Neural progenitor cell (in vitro differentiated cells): ENCODE results near the gene KLC3.

ENCODE experiments used
- EZH2 ChIP-seq: fragments of 200-600 bp; sonication (generic); IDR thresholded peaks from 2 replicates; pipeline ENCODE4 v1.6.1; 2017; ENCODE audit warnings: antibody characterized with exemption, mild to moderate bottlenecking, moderate library complexity
- TF ChIP-seq, protein P1 (sequence below): fragments of 200-600 bp; sonication (generic); IDR thresholded peaks from 2 replicates; pipeline ENCODE4 v1.5.1; 2017; ENCODE audit warnings: antibody characterized with exemption, mild to moderate bottlenecking

GRCh38 chr19:45311621-45312020, 28.9 kb upstream of the KLC3 start:
- TF ChIP-seq EZH2: no peak
- TF ChIP-seq, protein P1, sequence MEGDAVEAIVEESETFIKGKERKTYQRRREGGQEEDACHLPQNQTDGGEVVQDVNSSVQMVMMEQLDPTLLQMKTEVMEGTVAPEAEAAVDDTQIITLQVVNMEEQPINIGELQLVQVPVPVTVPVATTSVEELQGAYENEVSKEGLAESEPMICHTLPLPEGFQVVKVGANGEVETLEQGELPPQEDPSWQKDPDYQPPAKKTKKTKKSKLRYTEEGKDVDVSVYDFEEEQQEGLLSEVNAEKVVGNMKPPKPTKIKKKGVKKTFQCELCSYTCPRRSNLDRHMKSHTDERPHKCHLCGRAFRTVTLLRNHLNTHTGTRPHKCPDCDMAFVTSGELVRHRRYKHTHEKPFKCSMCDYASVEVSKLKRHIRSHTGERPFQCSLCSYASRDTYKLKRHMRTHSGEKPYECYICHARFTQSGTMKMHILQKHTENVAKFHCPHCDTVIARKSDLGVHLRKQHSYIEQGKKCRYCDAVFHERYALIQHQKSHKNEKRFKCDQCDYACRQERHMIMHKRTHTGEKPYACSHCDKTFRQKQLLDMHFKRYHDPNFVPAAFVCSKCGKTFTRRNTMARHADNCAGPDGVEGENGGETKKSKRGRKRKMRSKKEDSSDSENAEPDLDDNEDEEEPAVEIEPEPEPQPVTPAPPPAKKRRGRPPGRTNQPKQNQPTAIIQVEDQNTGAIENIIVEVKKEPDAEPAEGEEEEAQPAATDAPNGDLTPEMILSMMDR: no peak
